ENCODE results near the gene GOLGA6L24.
"Not testable (repeated sequence)": the region's sequence is repeated elsewhere in the genome, so short reads cannot be mapped to it uniquely, and the experiment has no call there.

- TF ChIP-seq CTCF (conservative IDR thresholded peaks at IDR 0.05; ENCODE audit: low read depth, low read length); EZH2 (IDR thresholded peaks at IDR 0.05; ENCODE audit: borderline replicate concordance, low read depth, low read length, poor library complexity, severe bottlenecking): not testable (repeated sequence)
These were observed 39.1 kb downstream of the GOLGA6L24 start for GRCh38 chr15:28318828-28319227.
